ENCODE measurements around the gene NARS2.
"Not testable (repeated sequence)": the region's sequence is repeated elsewhere in the genome, so short reads cannot be mapped to it uniquely, and the experiment has no call there.

Gene NARS2

GRCh38 chr11:78520230-78520629 is 54.4 kb downstream of the NARS2 start:
- DNase-seq (ENCODE audit: extremely low read depth, low read depth), result no peak
- TF ChIP-seq, protein P1, sequence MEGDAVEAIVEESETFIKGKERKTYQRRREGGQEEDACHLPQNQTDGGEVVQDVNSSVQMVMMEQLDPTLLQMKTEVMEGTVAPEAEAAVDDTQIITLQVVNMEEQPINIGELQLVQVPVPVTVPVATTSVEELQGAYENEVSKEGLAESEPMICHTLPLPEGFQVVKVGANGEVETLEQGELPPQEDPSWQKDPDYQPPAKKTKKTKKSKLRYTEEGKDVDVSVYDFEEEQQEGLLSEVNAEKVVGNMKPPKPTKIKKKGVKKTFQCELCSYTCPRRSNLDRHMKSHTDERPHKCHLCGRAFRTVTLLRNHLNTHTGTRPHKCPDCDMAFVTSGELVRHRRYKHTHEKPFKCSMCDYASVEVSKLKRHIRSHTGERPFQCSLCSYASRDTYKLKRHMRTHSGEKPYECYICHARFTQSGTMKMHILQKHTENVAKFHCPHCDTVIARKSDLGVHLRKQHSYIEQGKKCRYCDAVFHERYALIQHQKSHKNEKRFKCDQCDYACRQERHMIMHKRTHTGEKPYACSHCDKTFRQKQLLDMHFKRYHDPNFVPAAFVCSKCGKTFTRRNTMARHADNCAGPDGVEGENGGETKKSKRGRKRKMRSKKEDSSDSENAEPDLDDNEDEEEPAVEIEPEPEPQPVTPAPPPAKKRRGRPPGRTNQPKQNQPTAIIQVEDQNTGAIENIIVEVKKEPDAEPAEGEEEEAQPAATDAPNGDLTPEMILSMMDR (IDR thresholded peaks at IDR 0.05; ENCODE audit: low read depth, low read length), result no peak

GRCh38 chr11:78516281-78516680 is 58.4 kb downstream of the NARS2 start:
- TF ChIP-seq, protein P1 (IDR thresholded peaks at IDR 0.05; ENCODE audit: low read depth, low read length), result no peak
- no peak for DNase-seq (ENCODE audit: extremely low read depth, low read depth)

DNA sequence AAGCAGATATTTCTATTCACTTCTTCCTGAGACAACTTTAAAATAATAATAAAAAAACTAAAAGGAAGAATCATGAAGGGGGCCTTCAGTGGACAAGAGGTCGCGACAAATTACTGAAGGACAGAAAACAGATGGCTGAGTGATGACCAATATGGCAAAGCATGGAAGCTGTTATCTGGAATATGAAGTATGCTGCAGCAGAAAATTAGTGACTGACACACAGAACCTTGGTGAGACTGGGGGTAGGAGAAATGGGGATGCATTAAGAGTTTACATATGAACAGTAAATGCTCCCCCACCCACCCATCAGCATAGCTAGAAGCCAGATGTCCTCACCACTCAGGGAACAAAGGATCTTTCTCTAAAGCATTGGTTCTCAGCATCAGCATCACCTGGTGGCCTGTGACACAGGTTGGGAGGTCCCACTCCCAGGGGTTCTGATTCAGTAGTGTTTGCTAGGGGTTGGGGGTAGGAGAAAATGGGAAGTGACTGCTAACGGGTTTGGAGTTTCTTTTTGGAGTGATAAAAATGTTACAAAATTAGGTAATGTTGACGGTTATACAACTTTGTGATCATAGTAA is 59.7 kb downstream of the NARS2 start:
- DNase-seq (ENCODE audit: extremely low read depth, low read depth), result no peak
- TF ChIP-seq, protein P1 (IDR thresholded peaks at IDR 0.05; ENCODE audit: low read depth, low read length), result no peak

DNA sequence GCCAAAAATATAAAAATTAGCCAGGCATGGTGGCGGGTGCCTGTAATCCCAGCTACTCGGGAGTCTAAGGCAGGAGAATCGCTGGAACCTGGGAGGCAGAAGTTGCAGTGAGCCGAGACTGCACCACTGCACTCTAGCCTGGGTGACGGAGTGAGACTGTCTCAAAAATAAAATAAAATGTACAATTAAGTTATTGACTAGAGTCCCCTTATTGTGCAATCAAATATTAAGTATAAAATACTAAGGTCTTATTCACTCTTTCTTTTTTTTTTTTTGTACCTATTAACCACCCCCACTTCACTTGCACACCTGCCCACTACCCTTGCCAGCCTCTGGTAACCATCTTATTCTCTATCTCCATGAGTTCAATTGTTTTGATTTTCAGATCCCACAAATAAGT is 61.6 kb downstream of the NARS2 start:
- DNase-seq (ENCODE audit: extremely low read depth, low read depth), result not testable (repeated sequence)

DNA sequence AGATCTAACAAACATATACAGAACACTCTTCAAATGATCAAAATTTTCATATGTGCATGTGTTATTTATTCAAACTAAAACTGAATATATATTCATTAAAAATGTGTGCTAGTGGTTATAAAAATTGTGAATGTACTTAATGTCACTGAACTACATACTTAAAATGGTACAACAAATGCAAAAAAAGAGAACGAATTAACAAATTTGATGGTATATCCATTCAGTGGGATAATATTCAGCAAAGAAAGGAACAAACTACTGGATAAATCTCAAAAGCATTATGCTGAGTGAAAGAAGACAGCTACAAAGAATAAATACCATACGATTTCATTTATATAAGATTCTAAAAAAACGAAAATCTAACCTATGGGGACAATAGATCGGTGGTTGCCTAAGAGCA is 64.1 kb downstream of the NARS2 start:
- no peak for DNase-seq (ENCODE audit: extremely low read depth, low read depth)
- TF ChIP-seq, protein P1 (IDR thresholded peaks at IDR 0.05; ENCODE audit: low read depth, low read length), result no peak

GRCh38 chr11:78510025-78510596 is 64.6 kb downstream of the NARS2 start:
- TF ChIP-seq, protein P1 (IDR thresholded peaks at IDR 0.05; ENCODE audit: low read depth, low read length), result no peak
- no peak for DNase-seq (ENCODE audit: extremely low read depth, low read depth)

GRCh38 chr11:78504708-78505107 is 70.0 kb downstream of the NARS2 start:
- TF ChIP-seq, protein P1 (IDR thresholded peaks at IDR 0.05; ENCODE audit: low read depth, low read length), result no peak
- DNase-seq (ENCODE audit: extremely low read depth, low read depth), result no peak

GRCh38 chr11:78504181-78504580 is 70.5 kb downstream of the NARS2 start:
- TF ChIP-seq, protein P1 (IDR thresholded peaks at IDR 0.05; ENCODE audit: low read depth, low read length), result no peak
- no peak for DNase-seq (ENCODE audit: extremely low read depth, low read depth)

All from AG09319 (cell line).